GM21447 (cell line): ENCODE data around the gene PBX1.

Source experiments
- ATAC-seq: cut with Tn5 transposase; IDR thresholded peaks from one replicate; pipeline ENCODE4 v1.9.1; 2021; ENCODE audit not compliant: unreplicated experiment

The PBX1 gene

DNA sequence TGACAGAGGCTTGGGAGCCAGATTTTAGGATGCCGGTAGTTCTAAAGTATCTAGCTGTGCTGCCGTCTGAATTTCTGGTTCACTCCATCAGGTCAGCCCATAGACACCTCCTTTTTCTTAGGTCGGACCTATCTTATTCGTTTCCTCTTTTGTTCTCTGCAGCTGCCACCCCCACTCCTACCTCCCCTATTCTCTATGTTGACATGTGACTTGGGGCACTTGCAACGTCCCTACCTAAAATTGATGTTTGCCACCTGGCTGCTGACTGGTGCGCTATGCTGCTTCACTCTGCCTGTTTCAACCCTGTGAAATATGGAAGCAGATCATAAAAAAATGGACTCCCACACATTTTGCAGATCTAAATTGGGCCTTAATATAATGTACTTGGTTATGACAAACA, 55.3 kb downstream of the PBX1 start:
- no peak for ATAC-seq

DNA sequence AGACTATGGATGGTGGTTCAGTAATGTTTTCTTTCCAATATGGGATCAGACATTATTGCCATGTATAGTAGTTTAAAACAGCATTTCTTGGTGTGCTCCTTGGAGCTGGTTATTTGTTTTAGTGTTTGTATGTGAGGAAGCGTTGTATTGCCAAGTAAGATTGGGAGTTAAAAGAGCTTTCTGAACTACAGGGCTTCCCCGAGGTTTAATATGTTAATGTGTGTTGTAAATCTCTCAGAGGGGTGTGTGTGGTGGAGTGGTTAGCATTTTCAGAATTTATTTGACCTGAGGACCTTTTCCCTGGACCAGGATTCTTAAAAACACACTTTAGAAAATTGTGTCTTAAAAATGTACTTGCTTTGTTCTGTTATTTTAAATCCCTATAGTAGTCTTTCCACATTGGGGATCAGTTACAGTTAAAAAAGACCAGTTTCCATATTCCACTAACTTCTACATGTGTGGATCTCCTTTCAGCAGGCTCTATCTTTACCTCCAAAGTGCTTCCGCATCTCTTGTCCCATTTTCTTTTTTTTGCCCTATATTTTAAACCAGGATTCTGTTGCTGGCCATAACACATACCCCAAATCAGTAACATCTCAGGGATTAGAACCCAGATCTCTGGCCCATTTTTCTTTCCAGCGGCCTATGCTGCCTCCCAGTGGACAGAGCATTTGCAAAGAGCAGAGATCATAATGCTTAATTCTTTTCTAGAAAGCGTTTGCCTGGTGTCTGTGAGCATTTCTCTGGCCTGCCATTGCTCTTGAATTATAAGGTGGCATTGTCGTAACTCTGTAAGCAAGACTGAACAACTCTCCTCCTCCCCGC, 58.6 kb downstream of the PBX1 start:
- no peak for ATAC-seq

DNA sequence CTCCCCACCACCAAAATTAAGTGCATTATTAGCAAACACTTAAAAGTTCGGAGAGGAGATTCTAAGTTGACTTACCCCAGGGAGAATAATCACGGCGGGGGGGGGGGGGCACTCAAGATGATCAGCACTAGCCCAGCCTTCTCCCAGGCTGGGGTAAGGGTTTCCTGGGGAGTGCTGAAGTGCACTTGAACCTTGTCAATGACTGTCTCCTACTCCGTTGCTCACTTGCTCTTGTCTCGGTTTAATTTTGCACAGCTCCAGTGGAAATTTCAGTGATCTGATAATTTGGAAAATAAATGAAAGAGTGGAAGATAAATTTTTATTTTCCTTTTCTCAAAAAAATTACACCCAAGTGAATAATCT, 59.2 kb downstream of the PBX1 start:
- ATAC-seq = no peak

GRCh38 chr1:164619006-164619784, 60.2 kb downstream of the PBX1 start:
- ATAC-seq = no peak

- no peak for ATAC-seq
Measured at GRCh38 chr1:164622068-164622845, 63.3 kb downstream of the PBX1 start.

- no peak for ATAC-seq
Measured at GRCh38 chr1:164623805-164624204, 64.8 kb downstream of the PBX1 start.

DNA sequence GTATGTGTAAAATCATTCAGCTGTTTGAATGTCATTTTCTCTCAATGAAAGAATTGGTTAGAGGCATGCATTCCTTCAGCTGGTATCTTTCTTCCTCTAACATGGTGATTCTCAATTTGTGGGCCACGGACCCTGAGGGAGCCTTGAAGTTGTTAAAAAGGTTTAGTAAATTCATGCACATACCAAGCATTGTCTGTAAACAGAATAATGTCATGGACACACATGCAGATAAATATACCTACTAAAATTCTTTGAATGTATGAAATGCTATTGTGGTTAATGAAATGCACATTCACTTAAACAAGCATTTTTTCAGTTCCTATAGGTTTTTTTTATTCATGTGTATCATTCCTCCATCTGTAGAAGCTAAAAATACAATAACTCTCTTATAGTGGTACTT, 65.4 kb downstream of the PBX1 start:
- ATAC-seq = no peak

GRCh38 chr1:164625004-164625617, 66.1 kb downstream of the PBX1 start:
- no peak for ATAC-seq

DNA sequence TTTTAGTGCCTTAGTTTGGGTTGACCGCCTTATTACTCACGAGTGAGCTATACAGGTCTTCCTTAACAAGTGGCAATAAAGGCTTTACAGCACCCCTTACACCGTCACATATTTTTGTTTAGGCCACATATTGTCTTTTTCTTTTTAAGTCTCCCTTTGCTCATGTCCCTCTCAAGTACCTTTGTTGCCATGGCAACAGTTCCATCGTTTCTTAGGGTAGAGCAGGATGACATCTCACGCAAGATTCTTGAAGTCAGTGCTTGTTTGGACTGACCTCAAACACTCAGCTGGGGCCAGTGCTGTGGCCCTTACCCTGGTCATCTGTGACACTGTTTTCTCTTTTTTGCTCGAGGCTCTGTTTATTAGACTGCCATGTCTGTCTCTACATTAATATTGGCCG, 69.8 kb downstream of the PBX1 start:
- no peak for ATAC-seq

- ATAC-seq = no peak
Measured at GRCh38 chr1:164629971-164630370, 71.0 kb downstream of the PBX1 start.

DNA sequence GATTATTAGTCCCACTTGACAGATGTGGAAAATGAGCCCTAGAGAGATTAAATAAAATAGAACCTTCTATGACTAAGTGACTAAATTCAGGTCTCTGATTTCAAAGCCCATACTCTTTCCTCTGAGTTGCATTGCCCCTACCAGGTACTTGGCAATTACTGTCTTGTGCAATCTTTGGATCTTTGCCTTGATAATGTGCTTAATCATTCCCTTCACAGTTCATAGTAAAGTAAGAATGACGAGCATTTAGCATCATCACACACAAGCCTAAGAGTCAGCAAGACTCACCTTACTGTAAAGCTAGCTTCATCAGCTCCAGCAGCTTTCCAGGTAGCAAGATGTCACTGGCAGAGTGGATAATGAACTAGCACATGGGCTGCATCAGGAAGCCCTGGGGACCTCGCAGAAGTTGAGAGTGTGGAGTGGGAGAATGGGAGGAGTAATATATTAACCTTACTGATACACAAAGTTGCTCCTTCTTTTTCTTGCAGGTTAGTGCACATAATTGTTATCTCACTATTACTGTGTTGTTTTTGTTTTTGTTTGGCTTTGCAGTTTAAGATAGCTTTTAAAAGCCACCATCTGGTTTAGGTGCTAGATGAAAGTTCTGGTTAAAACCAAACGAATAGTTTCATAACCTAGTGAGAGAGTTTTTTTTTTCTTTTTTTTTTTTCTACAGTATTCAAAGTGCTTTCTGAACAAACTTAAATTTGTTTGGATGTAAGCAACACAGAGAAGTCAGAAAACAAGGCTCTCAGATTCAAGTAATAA, 71.8 kb downstream of the PBX1 start:
- no peak for ATAC-seq

GRCh38 chr1:164631751-164632150, 72.8 kb downstream of the PBX1 start:
- no peak for ATAC-seq

DNA sequence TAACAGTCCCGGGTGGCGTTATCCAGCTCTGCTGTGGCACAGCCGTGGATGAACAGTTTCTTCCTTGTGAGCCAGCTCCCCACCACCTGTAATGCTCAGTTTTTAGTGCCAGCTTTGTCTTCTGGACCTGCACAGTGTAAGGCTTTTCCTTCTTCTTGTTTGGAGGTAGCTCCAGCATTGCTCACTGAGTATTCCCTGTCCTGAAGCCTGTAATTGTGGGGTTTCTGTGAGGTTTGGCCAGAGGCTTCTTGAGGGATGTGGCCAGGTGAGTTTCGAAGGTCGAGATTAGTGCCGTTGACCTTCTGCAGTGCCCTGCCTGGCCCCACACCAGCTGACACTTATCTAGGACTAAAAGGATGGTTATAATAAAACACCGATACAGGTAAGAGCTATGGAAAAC, 75.0 kb downstream of the PBX1 start:
- ATAC-seq = no peak

- no peak for ATAC-seq
Measured at GRCh38 chr1:164635059-164635802, 76.2 kb downstream of the PBX1 start.

DNA sequence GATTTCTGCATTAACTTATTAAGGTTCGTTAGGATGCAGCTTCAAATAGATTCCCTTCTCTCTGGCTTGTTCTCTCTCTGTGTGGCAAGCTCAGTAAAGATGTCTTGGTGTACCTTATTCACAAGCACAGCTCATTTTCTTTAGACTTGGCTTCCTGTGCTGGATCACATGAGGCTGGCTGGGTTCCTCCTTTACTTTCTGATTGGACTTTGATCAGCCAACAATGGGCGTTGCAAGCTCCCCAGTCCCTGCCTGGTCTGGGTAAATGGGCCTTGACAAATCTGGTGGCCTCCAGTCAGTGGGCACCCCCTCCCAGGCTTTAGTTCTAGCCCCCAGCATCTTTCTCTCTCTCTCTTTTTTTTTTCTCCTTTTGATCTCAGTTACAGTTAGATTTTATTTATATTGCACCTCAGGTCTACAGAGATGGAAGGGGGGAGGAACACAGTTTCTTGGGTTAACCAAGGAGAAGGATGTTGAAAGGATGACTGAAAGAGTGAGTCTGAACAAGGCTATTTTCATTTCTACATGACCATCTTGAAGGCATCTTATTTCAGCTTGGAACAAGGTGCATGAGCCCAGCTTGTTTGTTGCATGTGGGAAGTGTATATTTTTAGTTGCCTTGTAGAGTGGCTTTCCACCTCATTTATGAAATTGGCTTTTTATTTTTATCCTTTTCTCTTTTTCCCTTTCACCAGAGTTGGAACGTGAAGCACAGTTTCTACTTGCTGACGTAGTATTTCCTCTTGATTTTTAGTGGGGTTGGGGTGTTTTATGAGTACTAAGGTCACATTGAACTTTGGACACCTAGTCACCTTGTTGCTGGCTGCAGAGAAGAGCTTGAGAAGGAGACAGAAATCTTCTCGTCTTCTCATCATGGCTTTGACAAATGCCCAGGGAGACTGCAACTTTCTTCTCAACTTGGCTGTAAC, 77.1 kb downstream of the PBX1 start:
- ATAC-seq = no peak

DNA sequence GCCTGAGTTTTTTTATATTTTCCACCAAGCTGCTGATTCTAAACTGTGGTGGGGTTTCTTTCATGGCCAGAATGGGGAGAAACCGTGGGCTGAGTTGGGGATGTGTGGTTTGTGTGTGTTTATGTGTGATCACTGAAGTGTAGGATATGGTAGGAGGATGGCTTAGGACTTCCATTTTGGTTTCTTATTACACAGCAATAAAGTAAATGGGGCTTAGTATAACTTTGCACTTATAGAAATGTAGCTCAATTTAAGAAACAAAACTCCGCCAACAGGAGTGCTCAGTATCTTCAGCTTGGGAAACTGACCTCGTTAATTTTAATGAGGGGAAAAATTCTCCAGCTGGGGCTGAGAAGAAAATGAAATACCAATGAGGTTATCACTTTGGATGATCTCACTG, 77.8 kb downstream of the PBX1 start:
- ATAC-seq = no peak

- ATAC-seq = no peak
Measured at GRCh38 chr1:164637461-164638375, 78.7 kb downstream of the PBX1 start.
